GM20000 (cell line): ENCODE measurements around the gene POU6F2.

Experiments
- DNase-seq: peaks from one replicate; pipeline ENCODE4 v3.0.0; 2012; ENCODE audit warnings: low spot score
- TF ChIP-seq, protein P1 (sequence below): IDR thresholded peaks from 2 replicates; pipeline ENCODE4 v1.5.1; 2012; ENCODE audit warnings: mild to moderate bottlenecking, control low read depth; ENCODE audit errors: extremely low read depth, missing control alignments

The POU6F2 gene

DNA sequence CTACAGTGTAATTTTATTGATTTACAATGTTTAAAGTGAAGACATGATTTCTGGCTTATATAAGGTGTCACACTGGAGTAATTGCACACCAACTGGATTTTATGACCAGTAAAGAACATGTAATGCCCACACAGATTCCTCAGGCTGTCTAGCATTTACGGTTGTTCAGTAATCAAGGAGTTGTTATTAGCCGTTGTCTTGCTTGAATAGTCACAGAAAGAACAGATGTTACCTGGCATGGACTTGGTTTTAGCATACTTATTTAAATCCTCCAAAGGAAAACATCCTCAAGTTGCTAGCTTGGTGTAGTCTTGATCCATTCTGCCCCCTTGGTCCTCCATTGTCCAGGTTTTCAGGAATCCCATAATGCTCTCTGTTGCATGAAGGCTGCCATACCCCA is 65.8 kb downstream of the POU6F2 start:
- DNase-seq: no peak
- TF ChIP-seq, protein P1, sequence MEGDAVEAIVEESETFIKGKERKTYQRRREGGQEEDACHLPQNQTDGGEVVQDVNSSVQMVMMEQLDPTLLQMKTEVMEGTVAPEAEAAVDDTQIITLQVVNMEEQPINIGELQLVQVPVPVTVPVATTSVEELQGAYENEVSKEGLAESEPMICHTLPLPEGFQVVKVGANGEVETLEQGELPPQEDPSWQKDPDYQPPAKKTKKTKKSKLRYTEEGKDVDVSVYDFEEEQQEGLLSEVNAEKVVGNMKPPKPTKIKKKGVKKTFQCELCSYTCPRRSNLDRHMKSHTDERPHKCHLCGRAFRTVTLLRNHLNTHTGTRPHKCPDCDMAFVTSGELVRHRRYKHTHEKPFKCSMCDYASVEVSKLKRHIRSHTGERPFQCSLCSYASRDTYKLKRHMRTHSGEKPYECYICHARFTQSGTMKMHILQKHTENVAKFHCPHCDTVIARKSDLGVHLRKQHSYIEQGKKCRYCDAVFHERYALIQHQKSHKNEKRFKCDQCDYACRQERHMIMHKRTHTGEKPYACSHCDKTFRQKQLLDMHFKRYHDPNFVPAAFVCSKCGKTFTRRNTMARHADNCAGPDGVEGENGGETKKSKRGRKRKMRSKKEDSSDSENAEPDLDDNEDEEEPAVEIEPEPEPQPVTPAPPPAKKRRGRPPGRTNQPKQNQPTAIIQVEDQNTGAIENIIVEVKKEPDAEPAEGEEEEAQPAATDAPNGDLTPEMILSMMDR: no peak

GRCh38 chr7:39044489-39044888 is 66.8 kb downstream of the POU6F2 start:
- TF ChIP-seq, protein P1: no peak
- DNase-seq: no peak

GRCh38 chr7:39045231-39045630 is 67.5 kb downstream of the POU6F2 start:
- no peak for DNase-seq
- TF ChIP-seq, protein P1: no peak

- TF ChIP-seq, protein P1: no peak
- no peak for DNase-seq
Measured at GRCh38 chr7:39051279-39051678, 73.6 kb downstream of the POU6F2 start.

DNA sequence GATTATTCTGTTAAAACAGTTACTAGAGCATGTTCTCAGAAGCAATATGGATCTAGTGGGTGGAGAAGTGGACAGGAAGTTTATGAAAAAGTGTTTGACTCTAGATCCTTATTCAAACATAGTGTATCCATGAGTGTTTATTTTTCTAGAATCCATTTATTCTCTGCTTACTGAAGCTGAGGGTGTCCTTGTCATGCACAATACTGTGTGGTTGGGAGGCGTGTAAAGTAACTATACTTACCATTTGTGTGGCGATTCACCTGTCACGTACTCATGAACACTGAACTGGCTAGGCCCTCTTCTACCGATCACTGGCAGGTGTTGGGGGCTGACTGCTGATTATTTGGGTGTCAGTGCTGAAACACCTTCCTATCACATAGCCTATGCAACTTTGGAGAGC is 74.0 kb downstream of the POU6F2 start:
- DNase-seq: no peak
- TF ChIP-seq, protein P1: no peak

DNA sequence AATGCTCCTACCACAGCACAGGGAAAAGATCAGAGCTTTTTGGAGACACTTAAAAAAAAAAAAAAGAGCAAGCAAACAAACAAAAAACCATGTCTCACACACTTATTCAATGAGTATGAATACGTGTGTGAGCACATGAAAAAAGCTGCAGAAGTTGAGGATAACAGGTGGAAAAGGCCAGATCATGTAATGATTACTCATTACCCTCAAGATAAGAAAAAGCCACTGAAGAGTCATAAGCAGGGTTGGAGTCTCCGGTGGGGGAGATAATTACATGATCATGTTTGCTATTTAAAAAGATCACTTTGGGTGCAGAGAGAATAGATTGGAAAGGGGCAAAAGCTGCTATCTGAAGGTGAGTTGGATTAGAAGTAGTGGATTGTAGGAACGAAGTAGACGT is 77.0 kb downstream of the POU6F2 start:
- TF ChIP-seq, protein P1: no peak

DNA sequence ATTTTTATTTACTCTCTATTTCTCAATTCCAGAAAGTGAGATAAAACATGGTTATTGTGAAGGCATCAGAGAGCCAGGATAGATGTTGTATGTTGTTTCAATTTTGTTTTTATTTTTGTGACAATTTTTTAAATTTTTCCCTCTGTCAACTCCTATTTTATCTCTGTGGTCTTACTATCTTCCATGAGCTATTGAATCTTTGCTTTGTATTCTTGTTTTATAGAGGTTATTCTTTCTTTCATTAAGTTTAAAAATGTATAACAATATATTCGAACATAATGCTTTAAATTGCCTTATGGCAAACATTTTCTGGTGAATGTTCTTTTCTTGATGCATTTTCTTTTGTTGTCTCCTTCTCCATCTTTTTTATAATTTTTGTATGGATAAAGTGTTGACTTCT is 78.4 kb downstream of the POU6F2 start:
- DNase-seq: no peak
- TF ChIP-seq, protein P1: no peak

More for the DNA sequence above, 77.0 kb downstream of the POU6F2 start:
- no peak for DNase-seq
